Suprapubic skin (tissue), 4 donors: ENCODE measurements around the gene FAM193B. TPM values are rescaled to one million over a fixed set of nuclear protein-coding genes. Genes with fewer than 3 reads are reported as not detected.
A peak's percentile ranks its signal among the peaks of the same experiment; 100 is the strongest.

ENCODE experiments used
- DNase-seq, 2 donors: peaks; one replicate each; pipeline ENCODE4 v3.0.0-alpha.2; 2019; ENCODE audit warnings: low spot score in 2 of 2
- H3K27ac ChIP-seq: fragments of 200-600 bp; sonication (generic); one replicate; pipeline ENCODE4 v1.5.1; 2019
- H3K27me3 ChIP-seq: fragments of 200-600 bp; sonication (generic); one replicate; pipeline ENCODE4 v1.5.1; 2019
- H3K36me3 ChIP-seq: fragments of 200-600 bp; sonication (generic); one replicate; pipeline ENCODE4 v1.5.1; 2019
- H3K4me1 ChIP-seq: fragments of 200-600 bp; sonication (generic); one replicate; pipeline ENCODE4 v1.5.1; 2019
- H3K4me3 ChIP-seq: fragments of 200-600 bp; sonication (generic); one replicate; pipeline ENCODE4 v1.5.1; 2019; ENCODE audit warnings: mild to moderate bottlenecking
- H3K9me3 ChIP-seq: fragments of 200-600 bp; sonication (generic); one replicate; pipeline ENCODE4 v1.5.1; 2019
- CTCF ChIP-seq, 2 donors: fragments of 200-600 bp in 1 of 2; fragments of 450-650 bp in 1 of 2; sonication (generic) in 1 of 2; IDR thresholded peaks; one replicate each; pipeline ENCODE4 v1.5.1; 2016 to 2019; ENCODE audit warnings: antibody characterized with exemption in 2 of 2, mild to moderate bottlenecking in 1 of 2, moderate library complexity in 1 of 2
- EP300 ChIP-seq: sonication (generic); formaldehyde crosslinking; IDR thresholded peaks from one replicate; pipeline ENCODE4 v1.6.1; 2017; ENCODE audit warnings: antibody characterized with exemption
- POLR2A ChIP-seq, 2 donors: fragments of 450-650 bp; IDR thresholded peaks; one replicate each; pipeline ENCODE4 v1.6.1; 2017; ENCODE audit warnings: antibody characterized with exemption in 2 of 2, mild to moderate bottlenecking in 2 of 2, moderate library complexity in 2 of 2
- POLR2AphosphoS5 ChIP-seq, 3 donors: sonication (generic); formaldehyde crosslinking; IDR thresholded peaks; one replicate each; pipeline ENCODE4 v1.6.1; 2017; ENCODE audit warnings: antibody characterized with exemption in 3 of 3
- WGBS: methylation state at CpG from one replicate; pipeline ENCODE4 v1.1.5; 2018; 5-methylcytosine and 5-hydroxymethylcytosine counted together
- total RNA-seq, 4 donors: library from RNA; depleted of rRNA; stranded (reverse); fragments of >200 nt; gene quantifications; one replicate each; pipeline ENCODE4 v1.1.0, GENCODE V29; 2016

The FAM193B gene
- total RNA-seq, 4 donors from 2014 or later = 55.6 to 328 (median 78.2) TPM

- Histone ChIP-seq H3K27me3 (no peaks in the 10 kb centered on the region), H3K4me3 (peak overlapping the region; percentile 7), H3K27ac (peak overlapping the region; percentile 86), H3K9me3 (no peaks in the 10 kb centered on the region), H3K36me3 (peaks cover 29% of the 10 kb centered on the region), H3K4me1 (peaks cover 57% of the 10 kb centered on the region)
- 54% methylated on average over 6 of the region's 11 CpGs for WGBS
- TF ChIP-seq EP300 (no peak), POLR2A (IDR thresholded peaks at IDR 0.05) (no peak), POLR2AphosphoS5 (IDR thresholded peaks at IDR 0.05) (no peak), CTCF (IDR thresholded peaks at IDR 0.05) (no peak)
- DNase-seq = peak in 1 of 2 donors; percentile 84
Measured at GRCh38 chr5:177494346-177495195, 59.8 kb downstream of the FAM193B start.

DNA sequence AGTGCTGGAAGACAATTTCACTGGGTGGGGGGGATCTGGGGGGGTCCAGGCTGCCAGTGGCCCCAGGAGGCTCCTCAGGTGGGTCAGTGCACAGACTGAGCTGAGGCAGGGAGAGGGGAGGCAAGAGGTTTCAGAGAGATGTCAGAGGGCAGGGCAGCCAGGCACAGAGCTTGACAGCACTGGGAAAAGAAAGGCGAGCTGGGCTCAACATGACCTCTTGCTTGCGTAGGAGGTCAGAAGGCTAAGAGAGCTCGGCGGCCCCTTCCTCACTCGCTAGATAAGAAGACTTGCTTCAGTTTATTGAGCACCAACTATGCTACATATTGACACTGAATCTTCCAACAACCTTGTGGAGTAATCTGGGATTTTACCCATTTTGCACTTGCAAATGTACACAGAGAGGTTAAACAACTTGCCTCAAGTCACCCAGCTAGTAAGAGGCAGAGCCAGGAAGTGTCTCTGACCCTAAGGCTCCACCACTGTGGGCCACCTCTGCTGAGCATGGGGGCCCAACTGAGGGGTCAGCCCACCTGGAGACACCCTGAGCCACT, 60.5 kb downstream of the FAM193B start:
- H3K27me3 ChIP-seq = no peaks in the 10 kb centered on the region
- 100% methylated on average over 4 of the region's 5 CpGs for WGBS
- H3K27ac ChIP-seq = peak overlapping the region; percentile 86
- H3K4me1 ChIP-seq = peaks cover 57% of the 10 kb centered on the region
- TF ChIP-seq POLR2A (IDR thresholded peaks at IDR 0.05) (no peak), POLR2AphosphoS5 (IDR thresholded peaks at IDR 0.05) (no peak), EP300 (no peak), CTCF (IDR thresholded peaks at IDR 0.05) (no peak)
- H3K4me3 ChIP-seq = no peak overlapping the region
- H3K9me3 ChIP-seq = no peaks in the 10 kb centered on the region
- no peak for DNase-seq
- H3K36me3 ChIP-seq = peaks cover 36% of the 10 kb centered on the region

DNA sequence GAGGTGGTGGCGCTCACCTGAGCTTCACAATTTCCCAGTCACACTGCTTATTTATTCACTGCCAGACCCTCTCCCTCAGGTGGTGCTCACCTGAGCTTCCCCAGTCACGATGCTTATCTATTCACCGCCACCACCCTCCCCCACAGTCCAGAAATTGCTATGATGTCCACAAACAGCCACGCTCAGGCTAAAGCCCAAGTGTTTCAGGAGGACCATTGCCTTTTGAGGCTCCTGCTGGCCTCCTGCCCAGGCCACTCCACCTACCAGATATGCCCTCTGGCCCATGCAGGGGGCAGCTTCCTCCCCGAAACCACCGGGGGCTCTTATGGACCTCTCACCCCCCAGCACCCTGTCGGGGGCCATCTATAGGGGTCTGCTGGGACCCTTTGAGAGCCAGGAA, 61.5 kb downstream of the FAM193B start:
- Histone ChIP-seq H3K36me3 (peaks cover 45% of the 10 kb centered on the region), H3K27me3 (no peaks in the 10 kb centered on the region), H3K27ac (no peak overlapping the region), H3K9me3 (no peaks in the 10 kb centered on the region), H3K4me3 (no peak overlapping the region), H3K4me1 (peaks cover 48% of the 10 kb centered on the region)
- DNase-seq = no peak
- no peak for TF ChIP-seq EP300
- no peak for TF ChIP-seq POLR2A (IDR thresholded peaks at IDR 0.05)
- TF ChIP-seq POLR2AphosphoS5 (IDR thresholded peaks at IDR 0.05) = no peak
- no peak for TF ChIP-seq CTCF (IDR thresholded peaks at IDR 0.05)
- WGBS = 86% methylated on average over 7 of the region's 7 CpGs

- DNase-seq = no peak
- no peaks in the 10 kb centered on the region for H3K27me3 ChIP-seq
- WGBS = 88% methylated on average over 34 of the region's 54 CpGs
- TF ChIP-seq POLR2AphosphoS5 (IDR thresholded peaks at IDR 0.05) (no peak), POLR2A (IDR thresholded peaks at IDR 0.05) (no peak), CTCF (IDR thresholded peaks at IDR 0.05) (no peak), EP300 (no peak)
- no peak overlapping the region for H3K4me3 ChIP-seq
- peaks cover 52% of the 10 kb centered on the region for H3K36me3 ChIP-seq
- H3K4me1 ChIP-seq = peaks cover 44% of the 10 kb centered on the region
- no peaks in the 10 kb centered on the region for H3K9me3 ChIP-seq
- no peak overlapping the region for H3K27ac ChIP-seq
Measured at GRCh38 chr5:177491983-177492746, 62.2 kb downstream of the FAM193B start.
